Midbrain (tissue), 1 donor: ENCODE data around the gene DACT1.

Experiments used
- DNase-seq: peaks from one replicate; lab custom pipeline; 2025; lab: John Stamatoyannopoulos, UW

Gene DACT1

GRCh38 chr14:58666737-58667136 lies 29.0 kb downstream of the DACT1 start:
- no peak for DNase-seq

- no peak for DNase-seq
These were observed 30.1 kb downstream of the DACT1 start for GRCh38 chr14:58667900-58668299.

GRCh38 chr14:58668848-58669480 lies 31.2 kb downstream of the DACT1 start:
- DNase-seq, result no peak

- no peak for DNase-seq
These were observed 31.9 kb downstream of the DACT1 start for GRCh38 chr14:58669556-58670200.

GRCh38 chr14:58671024-58671423 lies 33.3 kb downstream of the DACT1 start:
- no peak for DNase-seq

- no peak for DNase-seq
These were observed 33.7 kb downstream of the DACT1 start for GRCh38 chr14:58671436-58671835.

- DNase-seq, result no peak
These were observed 36.0 kb downstream of the DACT1 start for GRCh38 chr14:58673722-58674121.

GRCh38 chr14:58677001-58677400 lies 39.2 kb downstream of the DACT1 start:
- DNase-seq, result no peak

- no peak for DNase-seq
These were observed 39.8 kb downstream of the DACT1 start for GRCh38 chr14:58677517-58677916.

GRCh38 chr14:58677996-58678395 lies 40.2 kb downstream of the DACT1 start:
- no peak for DNase-seq

GRCh38 chr14:58680698-58681097 lies 42.9 kb downstream of the DACT1 start:
- no peak for DNase-seq

GRCh38 chr14:58687232-58687795 lies 49.6 kb downstream of the DACT1 start:
- no peak for DNase-seq

- no peak for DNase-seq
These were observed 53.2 kb downstream of the DACT1 start for GRCh38 chr14:58690801-58691516.

- DNase-seq, result no peak
These were observed 55.3 kb downstream of the DACT1 start for GRCh38 chr14:58693048-58693447.

GRCh38 chr14:58695514-58695913 lies 57.8 kb downstream of the DACT1 start:
- no peak for DNase-seq

- no peak for DNase-seq
These were observed 59.6 kb downstream of the DACT1 start for GRCh38 chr14:58697266-58697929.
